Breast epithelium (tissue), 4 donors: Measurements from ENCODE around the gene RIPOR2. TPM values are rescaled to one million over a fixed set of nuclear protein-coding genes. Genes with fewer than 3 reads are reported as not detected.

ENCODE experiments used
- DNase-seq, 2 donors: peaks; one replicate each; pipeline ENCODE4 v3.0.0-alpha.2; 2019; ENCODE audit warnings: low spot score in 2 of 2
- H3K27ac ChIP-seq, 2 donors: fragments of 200-600 bp; sonication (generic) in 1 of 2; one replicate each; pipeline ENCODE4 v1.5.1; 2016 to 2019; ENCODE audit warnings: mild to moderate bottlenecking in 1 of 2
- H3K27me3 ChIP-seq, 2 donors: fragments of 200-600 bp; sonication (generic) in 1 of 2; one replicate each; pipeline versions ENCODE4 v1.5.1 to v1.6.0; 2017 to 2019; ENCODE audit warnings: control low read depth in 1 of 2, mild to moderate bottlenecking in 1 of 2
- H3K36me3 ChIP-seq: fragments of 200-600 bp; one replicate; pipeline ENCODE4 v1.5.1; 2019
- H3K4me1 ChIP-seq, 2 donors: fragments of 200-600 bp; sonication (generic); one replicate each; pipeline ENCODE4 v1.5.1; 2016 to 2019; ENCODE audit warnings: control low read depth in 1 of 2
- H3K4me3 ChIP-seq, 3 donors: fragments of 200-600 bp; sonication (generic); 1 replicate in 2 of 3; 2 replicates in 1 of 3; pipeline ENCODE4 v1.5.1; 2016 to 2019; ENCODE audit warnings: mild to moderate bottlenecking in 3 of 3, moderate library complexity in 2 of 3
- H3K9me3 ChIP-seq, 2 donors: fragments of 200-600 bp; sonication (generic) in 1 of 2; one replicate each; pipeline ENCODE4 v1.5.1; 2016 to 2019; ENCODE audit warnings: control low read depth in 1 of 2
- CTCF ChIP-seq, 3 donors: fragments of 450-650 bp; IDR thresholded peaks; one replicate each; pipeline ENCODE4 v1.5.1; 2016 to 2017; ENCODE audit warnings: antibody characterized with exemption in 3 of 3, mild to moderate bottlenecking in 3 of 3, moderate library complexity in 3 of 3
- POLR2A ChIP-seq: fragments of 450-650 bp; IDR thresholded peaks from one replicate; pipeline ENCODE4 v1.6.1; 2016; ENCODE audit warnings: antibody characterized with exemption, mild to moderate bottlenecking, moderate library complexity
- POLR2AphosphoS5 ChIP-seq, 3 donors: sonication (generic); formaldehyde crosslinking; IDR thresholded peaks; one replicate each; pipeline ENCODE4 v1.6.1; 2017; ENCODE audit warnings: antibody characterized with exemption in 3 of 3
- intact Hi-C: fragments of 100-400 bp; cut with DNase I; formaldehyde crosslinking; loops from one replicate; pipeline ENCODE4 v1.15.1; 2023; ENCODE audit warnings: low total_unique reads
- total RNA-seq, 3 donors: library from RNA; depleted of rRNA; stranded (reverse); fragments of >200 nt; gene quantifications; one replicate each; pipeline ENCODE4 v1.1.0, GENCODE V29; 2016

Gene RIPOR2
- total RNA-seq, 3 donors from 2014 or later = 13.8 to 70.5 (median 29.2) TPM

GRCh38 chr6:24825130-24825630, 110.6 kb downstream of the RIPOR2 start:
- Histone ChIP-seq H3K9me3 (no peaks in the 10 kb centered on the region), H3K4me1 (peaks cover 0 to 3% of the 10 kb centered on the region in 2 donors), H3K36me3 (no peaks in the 10 kb centered on the region), H3K4me3 (no peak overlapping the region), H3K27ac (no peak overlapping the region), H3K27me3 (no peaks in the 10 kb centered on the region)
- no peak for DNase-seq
- intact Hi-C loops = no loop called here
- TF ChIP-seq CTCF (IDR thresholded peaks at IDR 0.05) = no peak
- no peak for TF ChIP-seq POLR2AphosphoS5 (IDR thresholded peaks at IDR 0.05)
- TF ChIP-seq POLR2A = no peak

- TF ChIP-seq CTCF (IDR thresholded peaks at IDR 0.05) (no peak), POLR2AphosphoS5 (IDR thresholded peaks at IDR 0.05) (no peak), POLR2A (no peak)
- H3K27ac ChIP-seq = no peak overlapping the region
- no peak overlapping the region for H3K4me3 ChIP-seq
- H3K36me3 ChIP-seq = no peaks in the 10 kb centered on the region
- no peaks in the 10 kb centered on the region for H3K27me3 ChIP-seq
- intact Hi-C loops = no loop called here
- no peaks in the 10 kb centered on the region for H3K9me3 ChIP-seq
- peaks cover 0 to 3% of the 10 kb centered on the region in 2 donors for H3K4me1 ChIP-seq
- no peak for DNase-seq
Measured at GRCh38 chr6:24824142-24824938, 111.4 kb downstream of the RIPOR2 start.

GRCh38 chr6:24823185-24823584, 112.6 kb downstream of the RIPOR2 start:
- H3K4me1 ChIP-seq = peaks cover 0 to 3% of the 10 kb centered on the region in 2 donors
- intact Hi-C loops = no loop called here
- no peak overlapping the region for H3K27ac ChIP-seq
- no peak for DNase-seq
- no peaks in the 10 kb centered on the region for H3K27me3 ChIP-seq
- TF ChIP-seq CTCF (IDR thresholded peaks at IDR 0.05) (no peak), POLR2A (no peak), POLR2AphosphoS5 (IDR thresholded peaks at IDR 0.05) (no peak)
- H3K9me3 ChIP-seq = no peaks in the 10 kb centered on the region
- H3K4me3 ChIP-seq = no peak overlapping the region
- no peaks in the 10 kb centered on the region for H3K36me3 ChIP-seq

GRCh38 chr6:24822696-24823095, 113.1 kb downstream of the RIPOR2 start:
- Histone ChIP-seq H3K36me3 (no peaks in the 10 kb centered on the region), H3K4me3 (no peak overlapping the region), H3K4me1 (peaks cover 0 to 3% of the 10 kb centered on the region in 2 donors), H3K9me3 (no peaks in the 10 kb centered on the region), H3K27ac (no peak overlapping the region), H3K27me3 (no peaks in the 10 kb centered on the region)
- intact Hi-C loops = no loop called here
- no peak for TF ChIP-seq POLR2A
- no peak for TF ChIP-seq CTCF (IDR thresholded peaks at IDR 0.05)
- TF ChIP-seq POLR2AphosphoS5 (IDR thresholded peaks at IDR 0.05) = no peak
- DNase-seq = no peak

- no peak for TF ChIP-seq POLR2A
- no peak for TF ChIP-seq CTCF (IDR thresholded peaks at IDR 0.05)
- no peak for TF ChIP-seq POLR2AphosphoS5 (IDR thresholded peaks at IDR 0.05)
- intact Hi-C loops = no loop called here
- H3K4me1 ChIP-seq = no peaks in the 10 kb centered on the region
- H3K4me3 ChIP-seq = no peak overlapping the region
- no peaks in the 10 kb centered on the region for H3K9me3 ChIP-seq
- no peak overlapping the region for H3K27ac ChIP-seq
- H3K27me3 ChIP-seq = no peaks in the 10 kb centered on the region
- H3K36me3 ChIP-seq = no peaks in the 10 kb centered on the region
- no peak for DNase-seq
Measured at GRCh38 chr6:24821860-24822444, 113.8 kb downstream of the RIPOR2 start.
